ENCODE measurements around the gene TUFM. TPM values are rescaled to one million over a fixed set of nuclear protein-coding genes. Genes with fewer than 3 reads are reported as not detected.

Gene TUFM
- total and polyA plus RNA-seq, 10 donors, result 76.3 to 194 (median 117) TPM

DNA sequence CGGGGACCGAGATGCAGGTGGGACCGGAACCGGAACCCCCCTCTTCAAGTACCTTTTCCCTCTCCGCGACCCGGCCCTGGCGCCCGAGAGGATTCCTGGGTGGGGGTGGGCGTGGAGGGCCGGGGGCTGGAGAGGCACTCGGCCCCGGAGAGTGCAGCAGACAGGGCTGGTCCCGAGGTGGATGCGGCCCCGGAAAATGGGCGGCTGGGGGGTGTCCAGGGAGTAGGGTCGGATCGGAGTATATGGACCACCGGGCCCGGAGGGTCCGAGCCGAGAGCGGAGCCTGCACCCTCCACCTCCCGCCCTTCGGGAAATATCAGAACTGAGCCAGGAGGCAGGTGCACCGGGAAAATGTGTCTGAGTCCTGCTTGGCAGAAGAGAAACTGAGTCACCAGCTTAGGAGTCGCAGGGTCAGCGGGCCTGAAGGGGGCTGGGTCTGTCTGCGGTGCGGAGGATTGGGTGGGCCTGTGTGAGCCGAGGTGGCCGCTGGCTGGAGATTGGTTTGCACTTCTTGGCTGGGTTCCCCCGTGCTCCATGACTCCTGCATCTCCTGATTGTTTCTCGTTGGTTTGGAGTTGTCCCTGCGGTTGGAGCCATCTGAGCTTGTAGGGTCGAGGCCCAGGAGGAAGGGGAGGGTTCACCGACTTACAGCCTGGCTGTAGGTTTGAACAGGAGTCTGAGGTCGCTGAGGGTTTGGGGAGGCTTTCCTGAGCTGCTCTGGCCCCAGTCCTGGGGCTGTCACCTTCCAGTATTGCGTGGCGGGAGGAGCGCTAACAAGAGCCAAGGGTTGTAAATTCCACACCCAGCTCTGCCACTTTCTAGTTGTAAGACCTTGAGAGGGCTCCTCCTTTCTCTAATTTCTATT lies 18.0 kb upstream of the TUFM start:
- peak overlapping the region; percentile 75 to 94 (median 86) for H3K4me3 ChIP-seq
- H3K4me1 ChIP-seq, result peaks cover 10 to 42% (median 29%) of the 10 kb centered on the region in 6 donors
- DNase-seq, result peak; percentile 77
- no peak for TF ChIP-seq POLR2AphosphoS5 (IDR thresholded peaks at IDR 0.05)
- TF ChIP-seq POLR2A (IDR thresholded peaks at IDR 0.05), result no peak
- TF ChIP-seq CTCF (IDR thresholded peaks at IDR 0.05 in 8 of 11, conservative IDR thresholded peaks at IDR 0.05 in 3 of 11), result no peak
- peaks cover 0 to 36% (median 26%) of the 10 kb centered on the region in 6 donors for H3K36me3 ChIP-seq
- WGBS, 5 donors, result 4 to 5% (median 4%) methylated on average over 21 to 42 of the region's 42 CpGs
- H3K27me3 ChIP-seq (replicated peaks in 1 of 7), result no peaks in the 10 kb centered on the region
- H3K27ac ChIP-seq, result peak overlapping the region; percentile 91 to 96 (median 95)
- no peaks in the 10 kb centered on the region for H3K9me3 ChIP-seq
- intact Hi-C loops (cut with DNase I; ENCODE audit: low total_unique reads), result no loop called here

- Histone ChIP-seq H3K9me3 (no peaks in the 10 kb centered on the region), H3K36me3 (no peaks in the 10 kb centered on the region), H3K4me1 (peaks cover 1 to 18% (median 13%) of the 10 kb centered on the region in 6 donors), H3K27ac (no peak overlapping the region), H3K4me3 (no peak overlapping the region), H3K27me3 (replicated peaks in 1 of 7) (no peaks in the 10 kb centered on the region)
- intact Hi-C loops (cut with DNase I; ENCODE audit: low total_unique reads), result no loop called here
- TF ChIP-seq POLR2AphosphoS5 (IDR thresholded peaks at IDR 0.05) (no peak), POLR2A (IDR thresholded peaks at IDR 0.05) (no peak), CTCF (IDR thresholded peaks at IDR 0.05 in 8 of 11, conservative IDR thresholded peaks at IDR 0.05 in 3 of 11) (no peak)
- DNase-seq, result no peak
- 75 to 94% (median 90%) methylated on average over 4 of the region's 4 CpGs for WGBS, 5 donors
Measured at GRCh38 chr16:28859326-28859725, 13.2 kb upstream of the TUFM start.

DNA sequence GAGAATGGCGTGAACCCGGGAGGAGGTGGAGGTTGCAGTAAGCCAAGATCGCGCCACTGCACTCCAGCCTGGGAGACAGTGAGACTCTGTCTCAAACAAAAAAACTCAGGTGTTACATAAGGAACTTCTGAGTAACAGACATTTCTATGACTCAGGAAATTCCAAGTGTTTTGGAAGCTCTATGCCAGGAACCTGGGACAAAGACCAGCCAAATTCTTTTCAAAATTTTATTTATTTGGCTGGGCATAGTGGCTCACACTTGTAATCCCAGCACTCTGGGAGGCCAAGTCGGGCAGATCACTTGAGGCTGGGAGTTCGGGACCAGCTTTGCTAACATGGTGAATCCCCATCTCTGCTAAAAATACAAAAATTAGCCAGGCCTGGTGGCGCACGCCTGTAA lies 12.3 kb upstream of the TUFM start:
- TF ChIP-seq POLR2A (IDR thresholded peaks at IDR 0.05) (no peak), POLR2AphosphoS5 (IDR thresholded peaks at IDR 0.05) (no peak), CTCF (IDR thresholded peaks at IDR 0.05 in 8 of 11, conservative IDR thresholded peaks at IDR 0.05 in 3 of 11) (no peak)
- H3K27me3 ChIP-seq (replicated peaks in 1 of 7), result no peaks in the 10 kb centered on the region
- H3K4me3 ChIP-seq, result no peak overlapping the region
- H3K27ac ChIP-seq, result no peak overlapping the region
- 92 to 98% (median 97%) methylated on average over 8 of the region's 8 CpGs for WGBS, 5 donors
- DNase-seq, result no peak
- H3K4me1 ChIP-seq, result peaks cover 0 to 14% (median 8%) of the 10 kb centered on the region in 6 donors
- H3K9me3 ChIP-seq, result no peaks in the 10 kb centered on the region
- intact Hi-C loops (cut with DNase I; ENCODE audit: low total_unique reads), result no loop called here
- H3K36me3 ChIP-seq, result no peaks in the 10 kb centered on the region

GRCh38 chr16:28846933-28847273 lies 755 bp upstream of the TUFM start:
- 15 to 35% (median 26%) methylated on average over 4 to 5 of the region's 5 CpGs for WGBS, 5 donors
- intact Hi-C loops (cut with DNase I; ENCODE audit: low total_unique reads), result no loop called here

More at GRCh38 chr16:28846933-28847273, 755 bp upstream of the TUFM start:
- Histone ChIP-seq H3K36me3 (peaks cover 0 to 32% (median 29%) of the 10 kb centered on the region in 6 donors), H3K4me3 (peak overlapping the region; percentile 48 to 91 (median 80)), H3K27ac (peak overlapping the region; percentile 55 to 93 (median 90)), H3K27me3 (replicated peaks in 1 of 7) (no peaks in the 10 kb centered on the region), H3K9me3 (no peaks in the 10 kb centered on the region), H3K4me1 (peaks cover 19 to 45% (median 33%) of the 10 kb centered on the region in 6 donors)
- DNase-seq, result no peak
- TF ChIP-seq CTCF (IDR thresholded peaks at IDR 0.05 in 8 of 11, conservative IDR thresholded peaks at IDR 0.05 in 3 of 11) (no peak), POLR2AphosphoS5 (IDR thresholded peaks at IDR 0.05) (no peak), POLR2A (IDR thresholded peaks at IDR 0.05) (no peak)
